ENCODE data around the gene EEF1B2.

GRCh38 chr2:206164261-206164862 is 4.7 kb downstream of the EEF1B2 start:
- no peak for TF ChIP-seq JUNB (IDR thresholded peaks at IDR 0.05; ENCODE audit: unreplicated experiment)
- no peak for TF ChIP-seq POLR2AphosphoS5 (IDR thresholded peaks at IDR 0.05; ENCODE audit: low read depth)
- peak; percentile 70 to 98 for TF ChIP-seq CTCF (conservative IDR thresholded peaks at IDR 0.05; ENCODE audit: low read depth in 2 of 2)
- TF ChIP-seq EZH2phosphoT487 (IDR thresholded peaks at IDR 0.05; ENCODE audit: unreplicated experiment): no peak
- TF ChIP-seq ETS1 (IDR thresholded peaks at IDR 0.05): no peak
- TF ChIP-seq CREB1 (CRISPR knock-in tag; IDR thresholded peaks at IDR 0.05; ENCODE audit: low read depth): no peak
- no peak for TF ChIP-seq EZH2 (IDR thresholded peaks at IDR 0.05; ENCODE audit: low read depth, unreplicated experiment)
- no peak for TF ChIP-seq REST (IDR thresholded peaks at IDR 0.05; ENCODE audit: unreplicated experiment)
- TF ChIP-seq ZNF331 (CRISPR knock-in tag; IDR thresholded peaks at IDR 0.05; ENCODE audit: low read depth): no peak

All from GM23338 (cell line).